CD4-positive, alpha-beta memory T cell (primary cell): ENCODE measurements around the gene RAB43. TPM values are rescaled to one million over a fixed set of nuclear protein-coding genes. Genes with fewer than 3 reads are reported as not detected.
A peak's percentile ranks its signal among the peaks of the same experiment; 100 is the strongest.

ENCODE experiments used
- CTCF ChIA-PET: fragments of 350-600 bp; sonication (Branson Sonifier 250); formaldehyde crosslinking; loops from one replicate; lab custom pipeline; 2021; ENCODE audit warnings: inconsistent platforms; ENCODE audit not compliant: partially characterized antibody; lab: Charles Lee
- POLR2A ChIA-PET: fragments of 350-600 bp; sonication (Branson Sonifier 250); formaldehyde crosslinking; loops from one replicate; lab custom pipeline; 2021; ENCODE audit not compliant: partially characterized antibody; lab: Charles Lee
- DNase-seq, 5 donors: peaks; one replicate each; pipeline versions ENCODE4 v3.0.0 to v3.0.0-alpha.2; 2020 to 2022; ENCODE audit warnings: mixed read lengths in 1 of 5
- H3K27ac ChIP-seq: one replicate; pipeline ENCODE4 v1.7.0; 2013; ENCODE audit warnings: low read depth, low read length
- H3K27me3 ChIP-seq: 2 replicates; pipeline ENCODE4 v1.7.0; 2013; ENCODE audit warnings: mild to moderate bottlenecking, low read length, moderate library complexity; ENCODE audit not compliant: insufficient read depth
- H3K36me3 ChIP-seq: 2 replicates; pipeline ENCODE4 v1.7.0; 2013; ENCODE audit warnings: mild to moderate bottlenecking, low read length, moderate library complexity; ENCODE audit not compliant: insufficient read depth
- H3K4me1 ChIP-seq: 2 replicates; pipeline ENCODE4 v1.7.0; 2013; ENCODE audit warnings: mild to moderate bottlenecking, low read length, moderate library complexity; ENCODE audit not compliant: insufficient read depth
- H3K4me3 ChIP-seq, 2 donors: one replicate each; pipeline ENCODE4 v1.7.0; 2013; ENCODE audit warnings: low read length in 2 of 2, mild to moderate bottlenecking in 1 of 2
- H3K9me3 ChIP-seq, 2 donors: one replicate each; pipeline ENCODE4 v1.7.0; 2013; ENCODE audit warnings: low read length in 2 of 2, control low read depth in 1 of 2; ENCODE audit not compliant: control insufficient read depth in 1 of 2
- H3K27ac Mint-ChIP-seq, 7 donors: one replicate each; pipeline ENCODE4 v1.8.0; 2020 to 2021; ENCODE audit warnings: mixed read lengths in 7 of 7, mild to moderate bottlenecking in 6 of 7, inconsistent platforms in 3 of 7, moderate library complexity in 3 of 7
- H3K27me3 Mint-ChIP-seq, 2 donors: one replicate each; pipeline ENCODE4 v1.8.0; 2020 to 2021; ENCODE audit warnings: mixed read lengths in 2 of 2
- H3K36me3 Mint-ChIP-seq, 2 donors: one replicate each; pipeline ENCODE4 v1.8.0; 2020 to 2021; ENCODE audit warnings: mixed read lengths in 2 of 2, inconsistent platforms in 1 of 2, mild to moderate bottlenecking in 1 of 2
- H3K4me1 Mint-ChIP-seq, 4 donors: one replicate each; pipeline ENCODE4 v1.8.0; 2020 to 2021; ENCODE audit warnings: mixed read lengths in 4 of 4, mild to moderate bottlenecking in 1 of 4
- H3K4me3 Mint-ChIP-seq, 8 donors: one replicate each; pipeline ENCODE4 v1.8.0; 2020 to 2021; ENCODE audit warnings: mixed read lengths in 8 of 8, mild to moderate bottlenecking in 7 of 8, moderate library complexity in 6 of 8, inconsistent platforms in 3 of 8
- H3K9me3 Mint-ChIP-seq, 8 donors: one replicate each; pipeline ENCODE4 v1.8.0; 2020 to 2021; ENCODE audit warnings: mixed read lengths in 8 of 8, mild to moderate bottlenecking in 5 of 8, inconsistent platforms in 3 of 8, moderate library complexity in 1 of 8
- intact Hi-C: fragments of 100-400 bp; cut with micrococcal nuclease; formaldehyde crosslinking; loops from one replicate; pipeline ENCODE4 v1.15.1; 2023
- polyA plus RNA-seq, 2 donors: library from polyadenylated mRNA; unstranded; fragments of 300-500 nt; fragmentation: Illumina TruSeq; gene quantifications; one replicate each; pipeline ENCODE4 v1.2.3, GENCODE V29; 2021
- total RNA-seq, 2 experiments: library from RNA; stranded (reverse); gene quantifications; one replicate each; pipeline ENCODE4 v1.2.3, GENCODE V29; 2021

The RAB43 gene
- total and polyA plus RNA-seq, 4 experiments from 2014 or later = 11.3 to 68.4 (median 40.4) TPM

- Mint-ChIP-seq H3K4me3 (no peak overlapping the region), H3K9me3 (no peaks in the 10 kb centered on the region), H3K36me3 (no peaks in the 10 kb centered on the region), H3K27me3 (peaks cover 0 to 4% of the 10 kb centered on the region in 2 donors), H3K4me1 (peaks cover 0 to 7% (median 4%) of the 10 kb centered on the region in 4 donors), H3K27ac (no peak overlapping the region)
- CTCF ChIA-PET = interaction anchor here (1.6 to 2.9 kb wide), 2 partner anchors 9 to 10 kb away, joined by 8 to 15 read pairs; no protein-coding TSS in a partner anchor
- intact Hi-C loops = no loop called here
- H3K36me3 ChIP-seq = no peaks in the 10 kb centered on the region
- DNase-seq = no peak
- POLR2A ChIA-PET = no interaction called here
- H3K27ac ChIP-seq = no peak overlapping the region
- H3K4me3 ChIP-seq = no peak overlapping the region
- no peaks in the 10 kb centered on the region for H3K9me3 ChIP-seq
- H3K27me3 ChIP-seq = no peaks in the 10 kb centered on the region
- H3K4me1 ChIP-seq = peaks cover 3% of the 10 kb centered on the region
These were observed 58.4 kb downstream of the RAB43 start for GRCh38 chr3:129063091-129063640.

DNA sequence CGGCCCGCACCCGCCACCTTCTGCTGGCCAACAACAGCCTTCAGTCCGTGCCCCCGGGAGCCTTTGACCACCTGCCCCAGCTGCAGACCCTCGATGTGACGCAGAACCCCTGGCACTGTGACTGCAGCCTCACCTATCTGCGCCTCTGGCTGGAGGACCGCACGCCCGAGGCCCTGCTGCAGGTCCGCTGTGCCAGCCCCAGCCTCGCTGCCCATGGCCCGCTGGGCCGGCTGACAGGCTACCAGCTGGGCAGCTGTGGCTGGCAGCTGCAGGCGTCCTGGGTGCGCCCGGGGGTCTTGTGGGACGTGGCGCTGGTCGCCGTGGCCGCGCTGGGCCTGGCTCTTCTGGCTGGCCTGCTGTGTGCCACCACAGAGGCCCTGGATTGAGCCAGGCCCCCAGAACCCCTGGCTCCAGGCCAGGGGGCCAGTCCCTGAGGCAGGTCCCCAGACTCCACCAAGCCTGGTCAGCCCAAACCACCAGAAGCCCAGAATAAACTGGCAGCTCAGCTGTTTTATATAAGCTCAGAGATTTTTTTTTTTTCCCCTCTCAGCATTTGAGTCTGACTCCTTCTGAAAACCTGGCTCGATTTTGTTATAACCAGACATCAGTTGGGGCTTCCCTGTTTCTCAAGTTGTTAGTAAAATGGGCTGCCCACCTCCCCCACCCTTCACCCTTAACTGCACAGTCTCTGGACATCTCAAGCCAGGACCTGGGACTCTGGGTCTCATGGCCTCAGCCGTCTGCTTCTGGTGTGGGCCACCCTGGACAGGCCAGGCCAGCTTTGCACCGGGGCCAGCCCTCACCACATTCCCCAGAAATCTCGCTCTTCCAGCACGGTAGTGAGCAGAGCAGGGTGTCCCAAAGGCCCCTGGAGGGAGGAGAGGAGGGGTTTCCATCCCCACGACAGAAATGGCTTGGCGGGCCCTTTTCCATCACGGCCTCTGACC, 59.4 kb downstream of the RAB43 start:
- peaks cover 0 to 9% (median 3%) of the 10 kb centered on the region in 4 donors for H3K4me1 Mint-ChIP-seq

GRCh38 chr3:129061023-129061887, 60.3 kb downstream of the RAB43 start:
- no peaks in the 10 kb centered on the region for H3K27me3 Mint-ChIP-seq
- peaks cover 0 to 9% (median 3%) of the 10 kb centered on the region in 4 donors for H3K4me1 Mint-ChIP-seq
- Histone ChIP-seq H3K36me3 (no peaks in the 10 kb centered on the region), H3K4me1 (peaks cover 4% of the 10 kb centered on the region), H3K9me3 (no peaks in the 10 kb centered on the region), H3K27me3 (no peaks in the 10 kb centered on the region), H3K4me3 (no peak overlapping the region), H3K27ac (no peak overlapping the region)
- ChIA-PET CTCF (interaction anchor here (0.8 to 2.1 kb wide), 2 partner anchors 91 to 313 kb away, joined by 4 to 5 read pairs; no protein-coding TSS in a partner anchor), POLR2A (no interaction called here)
- DNase-seq = no peak
- H3K4me3 Mint-ChIP-seq = no peak overlapping the region
- no peaks in the 10 kb centered on the region for H3K36me3 Mint-ChIP-seq
- H3K9me3 Mint-ChIP-seq = no peaks in the 10 kb centered on the region
- no peak overlapping the region for H3K27ac Mint-ChIP-seq
- intact Hi-C loops = no loop called here

More for the DNA sequence above, 59.4 kb downstream of the RAB43 start:
- CTCF ChIA-PET = interaction anchor here (0.8 to 1.6 kb wide), 2 partner anchors 8 to 313 kb away, joined by 4 to 8 read pairs; no protein-coding TSS in a partner anchor
- no peaks in the 10 kb centered on the region for H3K36me3 Mint-ChIP-seq
- intact Hi-C loops = no loop called here
- H3K27me3 Mint-ChIP-seq = no peaks in the 10 kb centered on the region
- no peaks in the 10 kb centered on the region for H3K9me3 Mint-ChIP-seq
- DNase-seq = no peak
- Histone ChIP-seq H3K27me3 (no peaks in the 10 kb centered on the region), H3K4me1 (peaks cover 4% of the 10 kb centered on the region), H3K9me3 (no peaks in the 10 kb centered on the region), H3K27ac (no peak overlapping the region), H3K4me3 (no peak overlapping the region), H3K36me3 (no peaks in the 10 kb centered on the region)
- no peak overlapping the region for H3K4me3 Mint-ChIP-seq
- peak overlapping the region in 1 of 7 donors; percentile 35 for H3K27ac Mint-ChIP-seq
- POLR2A ChIA-PET = no interaction called here

GRCh38 chr3:129060276-129061022, 61.2 kb downstream of the RAB43 start, which contains the start of gene GP9:
Gene GP9, plus strand, starts transcription at chr3:129060779. Its CDS starts 961 bp downstream, at chr3:129061740.
- POLR2A ChIA-PET = no interaction called here
- H3K36me3 ChIP-seq = no peaks in the 10 kb centered on the region
- no peak within 1 kb of the TSS for H3K4me3 ChIP-seq

GRCh38 chr3:129059311-129059958, 62.2 kb downstream of the RAB43 start:
- no peaks in the 10 kb centered on the region for H3K27me3 ChIP-seq
- Mint-ChIP-seq H3K9me3 (no peaks in the 10 kb centered on the region), H3K27ac (no peak overlapping the region), H3K4me1 (peaks cover 0 to 9% (median 3%) of the 10 kb centered on the region in 4 donors), H3K4me3 (no peak overlapping the region), H3K27me3 (no peaks in the 10 kb centered on the region), H3K36me3 (no peaks in the 10 kb centered on the region)
- DNase-seq = no peak
- no peaks in the 10 kb centered on the region for H3K36me3 ChIP-seq
- ChIA-PET CTCF (interaction anchor here (2.1 kb wide), 1 partner anchor 89 kb away, joined by 5 read pairs; no protein-coding TSS in a partner anchor), POLR2A (no interaction called here)
- intact Hi-C loops = no loop called here
- no peak overlapping the region for H3K4me3 ChIP-seq
- H3K27ac ChIP-seq = no peak overlapping the region
- no peaks in the 10 kb centered on the region for H3K9me3 ChIP-seq
- H3K4me1 ChIP-seq = peaks cover 4% of the 10 kb centered on the region

More at GRCh38 chr3:129060276-129061022, 61.2 kb downstream of the RAB43 start, which contains the start of gene GP9:
- no peaks in the 10 kb centered on the region for H3K27me3 ChIP-seq
- CTCF ChIA-PET = interaction anchor here (0.7 to 2.1 kb wide), 2 partner anchors 90 to 185 kb away, joined by 3 to 5 read pairs; no protein-coding TSS in a partner anchor
- H3K9me3 Mint-ChIP-seq = no peaks in the 10 kb centered on the region
- no peak within 1 kb of the TSS for H3K27ac Mint-ChIP-seq
- H3K27ac ChIP-seq = no peak within 1 kb of the TSS
- H3K27me3 Mint-ChIP-seq = no peaks in the 10 kb centered on the region
- H3K9me3 ChIP-seq = no peaks in the 10 kb centered on the region
- no peak within 1 kb of the TSS for H3K4me3 Mint-ChIP-seq
- intact Hi-C loops = no loop called here
- no peaks in the 10 kb centered on the region for H3K36me3 Mint-ChIP-seq
- H3K4me1 ChIP-seq = peaks cover 4% of the 10 kb centered on the region
- no peak for DNase-seq
- peaks cover 0 to 9% (median 3%) of the 10 kb centered on the region in 4 donors for H3K4me1 Mint-ChIP-seq
